ENCODE results near the gene RBMS3.

GRCh38 chr3:29593802-29594201, 312.9 kb downstream of the RBMS3 start:
- TF ChIP-seq, protein P1, sequence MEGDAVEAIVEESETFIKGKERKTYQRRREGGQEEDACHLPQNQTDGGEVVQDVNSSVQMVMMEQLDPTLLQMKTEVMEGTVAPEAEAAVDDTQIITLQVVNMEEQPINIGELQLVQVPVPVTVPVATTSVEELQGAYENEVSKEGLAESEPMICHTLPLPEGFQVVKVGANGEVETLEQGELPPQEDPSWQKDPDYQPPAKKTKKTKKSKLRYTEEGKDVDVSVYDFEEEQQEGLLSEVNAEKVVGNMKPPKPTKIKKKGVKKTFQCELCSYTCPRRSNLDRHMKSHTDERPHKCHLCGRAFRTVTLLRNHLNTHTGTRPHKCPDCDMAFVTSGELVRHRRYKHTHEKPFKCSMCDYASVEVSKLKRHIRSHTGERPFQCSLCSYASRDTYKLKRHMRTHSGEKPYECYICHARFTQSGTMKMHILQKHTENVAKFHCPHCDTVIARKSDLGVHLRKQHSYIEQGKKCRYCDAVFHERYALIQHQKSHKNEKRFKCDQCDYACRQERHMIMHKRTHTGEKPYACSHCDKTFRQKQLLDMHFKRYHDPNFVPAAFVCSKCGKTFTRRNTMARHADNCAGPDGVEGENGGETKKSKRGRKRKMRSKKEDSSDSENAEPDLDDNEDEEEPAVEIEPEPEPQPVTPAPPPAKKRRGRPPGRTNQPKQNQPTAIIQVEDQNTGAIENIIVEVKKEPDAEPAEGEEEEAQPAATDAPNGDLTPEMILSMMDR (IDR thresholded peaks at IDR 0.05): no peak
- no peak for TF ChIP-seq POLR2A (IDR thresholded peaks at IDR 0.05)
